ENCODE results near the gene PRLHR.

PRLHR gene

DNA sequence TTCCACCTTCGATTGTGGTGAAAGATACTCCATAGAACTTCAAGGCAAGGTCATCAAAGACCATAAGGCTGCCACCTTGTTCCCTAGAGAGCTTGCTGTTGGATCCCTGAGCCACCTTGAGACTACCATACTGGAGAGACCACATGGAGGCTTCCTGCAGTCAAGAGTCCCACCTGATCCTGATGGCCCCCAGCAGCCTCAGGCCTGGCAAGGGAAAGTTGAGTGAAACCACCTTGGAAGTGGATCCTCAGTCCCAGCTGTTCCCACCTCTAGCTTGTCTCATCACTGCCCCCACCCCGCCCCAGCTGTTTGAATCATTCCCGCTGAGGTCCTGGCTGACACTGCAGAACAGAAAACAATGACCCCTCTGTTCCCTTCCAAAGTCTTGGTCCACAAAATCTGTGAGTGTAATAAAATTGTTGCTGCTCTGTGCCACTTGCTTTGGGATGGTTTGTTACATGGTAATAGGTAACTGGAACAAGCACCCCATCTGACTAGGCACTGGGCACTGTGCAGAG is 32.0 kb downstream of the PRLHR start:
- no peak for DNase-seq (ENCODE audit: low read depth in 2 of 2)

GRCh38 chr10:118562851-118563250 is 32.6 kb downstream of the PRLHR start:
- DNase-seq (ENCODE audit: low read depth in 2 of 2) = no peak

- DNase-seq (ENCODE audit: low read depth in 2 of 2) = no peak
Observed at GRCh38 chr10:118557946-118558345, 37.5 kb downstream of the PRLHR start.

GRCh38 chr10:118551535-118552100 is 43.8 kb downstream of the PRLHR start:
- no peak for DNase-seq (ENCODE audit: low read depth in 2 of 2)

DNA sequence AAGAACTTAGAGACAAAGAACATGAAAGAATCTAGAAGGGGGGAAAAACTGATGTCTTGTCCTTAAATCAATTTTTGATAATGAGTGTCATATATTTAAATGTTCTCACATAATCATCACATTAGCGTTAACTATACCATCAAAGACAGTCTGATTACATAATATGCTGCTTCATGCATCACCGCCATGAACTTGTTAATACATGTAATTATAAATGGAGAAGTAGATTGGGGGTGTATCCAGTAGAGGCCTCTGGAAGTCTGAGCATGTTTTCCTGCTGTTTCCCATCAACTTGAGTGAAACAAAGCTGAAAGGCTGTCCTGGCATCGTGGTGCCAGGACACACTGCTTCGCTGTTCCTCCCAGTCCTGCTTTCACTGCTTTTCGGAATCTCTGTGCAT is 48.2 kb downstream of the PRLHR start:
- DNase-seq (ENCODE audit: low read depth in 2 of 2) = no peak

DNA sequence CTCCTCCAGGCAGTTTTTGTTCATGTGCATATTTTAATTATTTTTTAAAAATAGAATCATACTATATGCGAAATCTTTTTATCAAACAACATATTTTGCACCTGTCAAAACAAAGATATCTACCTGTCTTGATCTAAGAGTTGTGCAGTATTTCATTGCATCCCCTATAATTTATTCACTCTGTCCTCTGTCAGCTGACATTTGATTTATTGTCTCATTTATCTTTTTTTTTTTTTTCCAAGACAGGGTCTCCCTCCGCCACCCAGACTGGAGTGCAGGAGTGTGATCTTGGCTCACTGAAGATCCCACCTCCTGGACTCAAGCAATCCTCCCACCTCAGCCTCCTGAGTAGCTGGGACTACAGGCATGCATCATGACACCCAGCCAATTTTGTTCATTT is 49.0 kb downstream of the PRLHR start:
- no peak for DNase-seq (ENCODE audit: low read depth in 2 of 2)

DNA sequence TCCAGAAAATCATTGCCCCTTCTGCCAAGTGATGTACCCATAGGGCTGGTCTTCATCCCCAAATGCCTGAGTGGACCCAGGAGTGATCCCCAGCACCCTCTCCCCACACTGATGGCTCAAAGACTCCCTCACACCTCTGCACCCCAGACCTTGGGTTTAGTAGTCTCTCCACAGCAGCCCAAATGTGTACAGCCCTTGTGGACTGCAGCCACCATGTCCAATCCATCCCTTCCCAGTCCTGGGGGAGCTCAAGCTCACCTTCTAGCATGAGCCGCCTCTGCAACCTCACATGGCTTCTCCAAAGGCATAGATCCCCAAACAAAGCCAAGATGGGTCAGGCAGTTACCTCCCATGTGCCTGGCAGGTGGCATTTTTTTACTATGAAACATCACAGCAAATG is 50.1 kb downstream of the PRLHR start:
- DNase-seq (ENCODE audit: low read depth in 2 of 2) = no peak

DNA sequence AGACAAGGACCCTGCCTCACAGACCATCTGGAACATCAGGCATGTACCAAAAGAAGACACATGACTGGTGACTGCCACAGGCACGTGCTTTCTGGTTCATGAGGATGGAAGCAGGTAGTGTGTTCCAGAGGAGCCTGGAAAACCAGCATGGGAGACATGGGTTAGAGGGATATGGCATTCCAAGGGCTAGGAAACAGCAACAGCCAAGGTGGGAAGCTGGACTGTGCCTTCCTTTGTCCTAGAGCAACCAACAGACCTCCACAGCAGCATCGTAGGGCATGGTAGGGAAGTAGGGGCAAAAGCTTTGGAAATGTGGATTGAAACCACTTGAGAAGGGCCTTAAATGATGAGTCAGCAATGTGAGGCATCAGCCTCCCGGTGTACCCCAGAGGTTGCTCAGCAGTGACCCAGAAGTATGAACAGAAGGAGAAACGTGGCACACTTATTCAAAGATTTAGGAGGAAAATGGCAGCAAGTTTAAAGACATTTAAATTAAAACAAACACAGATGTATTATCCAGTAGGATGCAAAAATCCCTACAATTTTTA is 51.0 kb downstream of the PRLHR start:
- DNase-seq (ENCODE audit: low read depth in 2 of 2) = no peak

DNA sequence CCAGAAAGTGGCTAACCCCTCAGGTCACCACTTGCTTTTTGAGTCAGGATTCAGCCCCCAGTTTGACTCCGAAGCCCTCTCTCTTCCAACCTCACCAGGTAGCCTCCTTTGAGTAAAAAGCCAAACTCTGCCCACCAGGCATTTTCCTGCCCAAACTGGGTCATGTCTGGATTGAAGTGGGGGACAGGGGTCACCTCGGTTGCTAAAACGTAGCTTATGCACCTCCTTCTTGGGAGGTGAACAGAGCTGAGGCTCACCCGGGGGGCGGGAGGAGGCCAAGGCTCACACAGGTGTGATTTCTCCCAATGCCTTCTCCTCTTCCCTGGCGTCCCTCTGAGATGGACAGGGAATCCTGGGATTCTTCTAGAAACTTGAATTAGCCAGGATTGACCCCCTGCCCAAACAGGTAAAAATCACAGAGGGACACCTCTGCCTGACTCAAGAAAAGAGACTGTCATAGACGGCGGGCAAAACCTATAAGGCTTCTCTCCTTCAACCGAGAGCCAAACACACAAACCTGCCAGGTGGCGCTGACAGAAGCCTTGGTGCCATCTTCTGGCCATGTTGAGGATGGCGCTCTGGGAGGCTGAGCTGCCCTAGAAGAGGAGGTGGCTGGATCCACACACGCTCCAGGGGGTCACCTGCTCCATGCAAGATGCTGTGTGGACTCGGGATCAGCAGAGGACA is 51.6 kb downstream of the PRLHR start:
- DNase-seq (ENCODE audit: low read depth in 2 of 2) = peak in 1 of 2 experiments; percentile 32

DNA sequence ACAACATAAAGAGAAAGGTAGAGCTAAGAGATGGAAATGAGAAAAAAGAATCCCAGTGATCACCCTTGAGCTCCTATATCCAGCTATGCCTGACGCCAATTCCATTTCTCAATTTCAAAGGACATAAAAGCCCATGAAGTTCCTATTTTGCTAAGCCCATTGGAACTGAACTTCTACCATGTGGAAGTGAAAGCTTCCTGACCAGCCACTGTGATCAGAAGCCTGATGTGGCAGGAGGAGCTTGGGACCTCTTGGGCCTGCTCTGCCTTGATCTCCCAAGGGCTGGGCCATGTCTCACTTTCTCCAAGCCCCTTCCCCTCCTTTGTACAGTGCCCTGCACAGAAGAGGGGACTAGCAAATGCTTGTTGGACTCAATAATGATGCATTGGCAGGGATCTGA is 52.7 kb downstream of the PRLHR start:
- no peak for DNase-seq (ENCODE audit: low read depth in 2 of 2)

DNA sequence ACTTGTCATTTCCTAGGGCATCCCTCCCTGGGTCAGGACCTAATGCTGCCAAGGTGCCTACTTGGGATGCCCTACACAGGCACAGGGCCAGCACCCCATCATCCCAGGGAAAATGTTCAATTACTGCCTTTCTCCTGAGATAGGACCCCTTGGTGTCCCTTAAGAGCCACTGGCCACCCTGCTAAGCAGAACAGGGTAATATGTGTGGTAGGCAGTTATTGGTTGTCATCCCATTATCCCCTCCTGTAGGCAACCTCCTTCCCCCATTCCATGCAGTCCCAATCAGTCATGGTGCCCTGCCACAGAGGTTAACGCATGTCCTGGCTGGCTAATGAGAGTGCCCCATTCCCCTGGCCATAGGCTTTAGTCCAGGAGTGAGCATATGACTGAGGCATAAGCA is 53.2 kb downstream of the PRLHR start:
- DNase-seq (ENCODE audit: low read depth in 2 of 2) = no peak

DNA sequence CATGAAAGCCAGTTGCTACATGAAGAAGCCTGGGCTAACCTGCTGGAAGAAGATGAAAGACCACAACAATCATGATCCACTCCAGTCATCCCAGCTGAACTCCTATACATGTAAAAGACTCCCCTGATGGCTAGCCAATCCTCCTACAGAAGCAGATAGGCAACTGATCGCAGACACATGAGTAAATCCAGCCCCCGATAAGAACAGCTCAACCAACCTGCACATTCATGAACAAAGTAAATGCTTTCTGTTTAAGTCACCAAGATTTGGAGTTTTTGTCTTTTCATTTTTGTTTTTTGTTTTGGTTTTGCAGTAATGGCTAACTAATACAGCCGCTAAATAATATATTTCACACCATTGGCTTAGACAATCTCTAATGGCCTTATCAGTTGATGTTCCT is 53.7 kb downstream of the PRLHR start:
- DNase-seq (ENCODE audit: low read depth in 2 of 2) = no peak

Measured in stimulated activated CD4-positive, alpha-beta T cell treated with anti-CD3 and anti-CD28 coated beads, Interleukin-12 subunit alpha, Interleukin-12 subunit beta, amount 100 ng/mL, for 24 hours (primary cell).